ENCODE results near the gene KRT82. TPM values are rescaled to one million over a fixed set of nuclear protein-coding genes. Genes with fewer than 3 reads are reported as not detected.
A peak's percentile ranks its signal among the peaks of the same experiment; 100 is the strongest.
"Not testable (repeated sequence)": the region's sequence is repeated elsewhere in the genome, so short reads cannot be mapped to it uniquely, and the experiment has no call there.

KRT82 gene
- total RNA-seq, 8 experiments from 2014 or later: 0.14 TPM; not detected in 6

- 30 to 100% (median 65%) methylated on average over 1 to 3 of the region's 5 CpGs; no CpG with 5 or more reads in 6 of the 10 experiments for WGBS, 10 experiments
- ATAC-seq (replicated peaks in 6 of 8): no peak
- no peak overlapping the region for H3K27ac ChIP-seq
- no peaks in the 10 kb centered on the region for H3K4me1 ChIP-seq (replicated peaks in 1 of 2)
- in situ Hi-C loops (cut with MboI; ENCODE audit: low pct_unique_long_range_greater_than_20kb in 2 of 9, low sequenced_read_pairs in 9 of 9, unreplicated experiment in 9 of 9): no loop called here
- H3K4me3 ChIP-seq: no peak overlapping the region
Observed at GRCh38 chr12:52414936-52415335, 8.8 kb upstream of the KRT82 start.

- in situ Hi-C loops (cut with MboI; ENCODE audit: low pct_unique_long_range_greater_than_20kb in 2 of 9, low sequenced_read_pairs in 9 of 9, unreplicated experiment in 9 of 9): no loop called here
- no peaks in the 10 kb centered on the region for H3K4me1 ChIP-seq (replicated peaks in 1 of 2)
- 83 to 92% methylated on average over 2 to 3 of the region's 8 CpGs; no CpG with 5 or more reads in 8 of the 10 experiments for WGBS, 10 experiments
- no peak overlapping the region for H3K4me3 ChIP-seq
- ATAC-seq (replicated peaks in 6 of 8): no peak
- H3K27ac ChIP-seq: no peak overlapping the region
Observed at GRCh38 chr12:52413782-52414345, 7.7 kb upstream of the KRT82 start.

- no peak overlapping the region for H3K4me3 ChIP-seq
- ATAC-seq (replicated peaks in 6 of 8): no peak
- in situ Hi-C loops (cut with MboI; ENCODE audit: low pct_unique_long_range_greater_than_20kb in 2 of 9, low sequenced_read_pairs in 9 of 9, unreplicated experiment in 9 of 9): no loop called here
- no peak overlapping the region for H3K27ac ChIP-seq
- WGBS, 10 experiments: 40 to 93% (median 51%) methylated on average over 1 to 4 of the region's 4 CpGs; no CpG with 5 or more reads in 3 of the 10 experiments
- no peaks in the 10 kb centered on the region for H3K4me1 ChIP-seq (replicated peaks in 1 of 2)
Observed at GRCh38 chr12:52413202-52413601, 7.1 kb upstream of the KRT82 start.

DNA sequence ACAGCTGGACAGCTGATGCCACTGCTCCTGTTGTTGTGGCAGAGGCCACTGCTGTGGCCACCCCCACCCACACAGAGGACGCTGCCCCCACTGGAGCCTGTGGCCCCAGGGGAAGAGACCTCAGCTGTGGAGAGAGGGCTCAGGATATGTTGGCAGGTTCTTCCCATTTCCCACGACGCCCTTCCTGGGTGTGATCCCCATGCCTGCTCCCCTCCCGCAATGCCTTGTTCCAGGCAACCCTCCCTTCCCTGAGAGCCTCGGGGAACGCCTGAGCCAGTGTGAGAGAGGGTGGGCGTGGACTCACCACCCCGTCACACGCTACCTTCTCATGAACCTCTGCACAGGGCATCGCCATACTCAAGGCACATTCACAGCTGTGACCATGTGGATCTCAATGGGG lies 5.7 kb upstream of the KRT82 start:
- H3K27ac ChIP-seq: no peak overlapping the region
- ATAC-seq (replicated peaks in 6 of 8): peak in 2 of 8 experiments; percentile 67 to 69
- H3K4me3 ChIP-seq: no peak overlapping the region
- WGBS, 10 experiments: 52 to 100% (median 60%) methylated on average over 1 to 7 of the region's 10 CpGs; no CpG with 5 or more reads in 3 of the 10 experiments
- H3K4me1 ChIP-seq (replicated peaks in 1 of 2): no peaks in the 10 kb centered on the region
- in situ Hi-C loops (cut with MboI; ENCODE audit: low pct_unique_long_range_greater_than_20kb in 2 of 9, low sequenced_read_pairs in 9 of 9, unreplicated experiment in 9 of 9): no loop called here

DNA sequence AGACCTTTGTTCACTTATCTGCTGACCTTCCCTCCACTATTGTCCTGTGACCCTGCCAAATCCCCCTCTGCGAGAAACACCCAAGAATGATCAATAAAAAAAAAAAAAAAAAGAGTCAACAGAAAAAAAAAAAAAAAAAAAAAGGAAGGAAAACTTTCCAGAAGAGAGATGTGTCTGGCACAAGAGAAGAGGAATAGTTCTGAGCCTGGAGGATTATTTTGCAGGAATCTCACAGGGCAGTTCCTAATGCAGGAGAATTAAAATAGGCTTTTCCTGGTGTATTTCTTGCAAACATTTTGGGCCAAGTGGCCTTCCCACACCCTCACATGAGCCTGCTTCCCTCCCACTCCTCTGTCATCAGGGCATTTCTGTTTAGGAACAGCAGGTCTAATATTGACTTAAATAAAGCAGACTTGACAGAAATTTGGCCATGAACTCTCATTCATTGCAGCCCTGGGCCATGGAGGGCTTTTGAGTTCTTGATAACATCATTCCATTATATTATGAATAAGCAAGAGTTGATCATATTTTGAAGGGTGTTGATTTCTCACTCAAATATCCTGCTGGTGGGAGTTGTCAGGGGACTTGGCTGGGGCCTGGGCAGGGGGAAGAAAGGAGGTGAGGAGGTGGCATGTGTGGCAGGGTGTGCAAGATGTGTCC lies 4.6 kb upstream of the KRT82 start:
- H3K4me3 ChIP-seq; H3K4me1 ChIP-seq (replicated peaks in 1 of 2); in situ Hi-C loops (cut with MboI; ENCODE audit: low pct_unique_long_range_greater_than_20kb in 2 of 9, low sequenced_read_pairs in 9 of 9, unreplicated experiment in 9 of 9); H3K27ac ChIP-seq: not testable (repeated sequence)
- whole genome bisulfite sequencing, 10 experiments: no CpG with 5 or more reads among the region's 1 CpG
- peak in 1 of 8 experiments; percentile 39 for ATAC-seq (replicated peaks in 6 of 8)

DNA sequence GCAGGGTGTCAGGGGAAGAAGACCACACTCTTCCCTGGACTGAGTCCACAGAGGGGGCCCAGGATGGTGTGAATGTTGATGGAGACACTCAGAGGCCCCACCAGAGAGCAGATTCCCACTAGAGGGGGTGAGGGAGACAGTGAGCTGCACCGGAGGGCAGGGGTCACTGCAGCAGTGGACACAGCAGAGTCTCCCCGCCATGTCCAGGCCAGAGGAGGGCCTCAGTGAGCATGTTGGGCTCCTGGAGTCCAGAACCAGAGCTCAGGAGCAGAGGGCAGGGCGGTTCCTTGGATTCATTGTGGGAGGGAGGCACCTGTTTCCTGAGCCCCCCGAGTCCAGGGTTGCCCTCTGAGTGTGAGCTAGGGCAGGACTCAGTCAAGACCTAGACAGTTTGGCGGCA lies 1.8 kb upstream of the KRT82 start:
- in situ Hi-C loops (cut with MboI; ENCODE audit: low pct_unique_long_range_greater_than_20kb in 2 of 9, low sequenced_read_pairs in 9 of 9, unreplicated experiment in 9 of 9): no loop called here
- Histone ChIP-seq H3K4me3 (no peak overlapping the region), H3K4me1 (replicated peaks in 1 of 2) (no peaks in the 10 kb centered on the region), H3K27ac (no peak overlapping the region)
- ATAC-seq (replicated peaks in 6 of 8): no peak
- WGBS, 10 experiments: 50 to 100% (median 80%) methylated on average over 1 of the region's 5 CpGs; no CpG with 5 or more reads in 7 of the 10 experiments

DNA sequence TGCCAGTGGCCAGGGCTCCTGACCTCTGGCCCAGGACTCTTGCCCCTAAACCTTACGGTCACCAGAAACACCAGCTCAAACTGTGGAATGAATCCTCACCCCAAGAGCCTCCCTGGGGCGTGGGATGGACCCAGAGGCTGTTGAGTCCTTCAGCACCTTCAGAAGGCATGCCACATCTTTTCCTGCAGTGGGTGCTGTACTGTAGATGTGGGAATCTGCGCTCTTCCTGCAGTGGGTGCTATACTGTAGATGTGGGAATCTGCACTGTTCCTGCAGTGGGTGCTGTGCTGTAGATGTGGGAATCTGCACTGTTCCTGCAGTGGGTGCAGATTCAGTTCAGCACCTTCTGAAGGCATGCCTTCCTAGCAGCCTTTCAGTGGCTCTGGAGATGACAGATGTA lies 1.2 kb downstream of the KRT82 start:
- in situ Hi-C loops (cut with MboI; ENCODE audit: low pct_unique_long_range_greater_than_20kb in 2 of 9, low sequenced_read_pairs in 9 of 9, unreplicated experiment in 9 of 9): no loop called here
- H3K4me3 ChIP-seq: no peak overlapping the region
- no peaks in the 10 kb centered on the region for H3K4me1 ChIP-seq (replicated peaks in 1 of 2)
- ATAC-seq (replicated peaks in 6 of 8): no peak
- H3K27ac ChIP-seq: no peak overlapping the region
- WGBS, 10 experiments: 0 to 80% (median 63%) methylated on average over 1 of the region's 3 CpGs; no CpG with 5 or more reads in 6 of the 10 experiments

DNA sequence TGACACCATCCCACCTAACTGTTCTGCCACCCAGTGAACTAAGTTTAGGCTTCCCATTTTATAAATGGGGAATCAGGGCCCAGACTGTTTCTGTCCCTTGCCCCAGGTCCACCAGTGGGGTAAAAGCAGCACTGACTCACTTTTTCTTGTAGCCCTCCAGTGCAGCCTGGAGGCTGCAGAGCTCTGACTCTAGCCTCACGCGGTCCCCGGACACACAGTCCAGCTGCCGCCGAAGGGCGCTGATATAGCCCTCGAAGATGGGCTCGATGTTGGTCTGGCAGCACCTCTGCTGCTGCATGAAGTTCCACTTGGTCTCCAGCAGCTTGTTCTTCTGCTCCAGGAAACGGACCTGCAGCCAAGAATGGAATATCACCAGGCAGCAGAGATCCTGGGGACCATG lies 2.6 kb downstream of the KRT82 start:
- in situ Hi-C loops (cut with MboI; ENCODE audit: low pct_unique_long_range_greater_than_20kb in 2 of 9, low sequenced_read_pairs in 9 of 9, unreplicated experiment in 9 of 9): no loop called here
- no peak overlapping the region for H3K4me3 ChIP-seq
- 20 to 92% (median 40%) methylated on average over 1 to 7 of the region's 9 CpGs; no CpG with 5 or more reads in 7 of the 10 experiments for WGBS, 10 experiments

GRCh38 chr12:52402873-52403540 lies 3.1 kb downstream of the KRT82 start:
- 0 to 50% (median 28%) methylated on average over 1 to 2 of the region's 3 CpGs; no CpG with 5 or more reads in 6 of the 10 experiments for WGBS, 10 experiments
- no peaks in the 10 kb centered on the region for H3K4me1 ChIP-seq (replicated peaks in 1 of 2)
- H3K4me3 ChIP-seq: no peak overlapping the region
- in situ Hi-C loops (cut with MboI; ENCODE audit: low pct_unique_long_range_greater_than_20kb in 2 of 9, low sequenced_read_pairs in 9 of 9, unreplicated experiment in 9 of 9): no loop called here
- H3K27ac ChIP-seq: no peak overlapping the region
- ATAC-seq (replicated peaks in 6 of 8): no peak

More for the DNA sequence above, 2.6 kb downstream of the KRT82 start:
- H3K27ac ChIP-seq: no peak overlapping the region
- no peak for ATAC-seq (replicated peaks in 6 of 8)
- H3K4me1 ChIP-seq (replicated peaks in 1 of 2): no peaks in the 10 kb centered on the region

GRCh38 chr12:52402377-52402776 lies 3.8 kb downstream of the KRT82 start:
- 64 to 100% (median 86%) methylated on average over 2 of the region's 2 CpGs; no CpG with 5 or more reads in 6 of the 10 experiments for WGBS, 10 experiments
- no peak for ATAC-seq (replicated peaks in 6 of 8)
- in situ Hi-C loops (cut with MboI; ENCODE audit: low pct_unique_long_range_greater_than_20kb in 2 of 9, low sequenced_read_pairs in 9 of 9, unreplicated experiment in 9 of 9): no loop called here

GRCh38 chr12:52401926-52402325 lies 4.2 kb downstream of the KRT82 start:
- no peak for ATAC-seq (replicated peaks in 6 of 8)
- no peaks in the 10 kb centered on the region for H3K4me1 ChIP-seq (replicated peaks in 1 of 2)
- H3K27ac ChIP-seq: no peak overlapping the region
- no peak overlapping the region for H3K4me3 ChIP-seq
- in situ Hi-C loops (cut with MboI; ENCODE audit: low pct_unique_long_range_greater_than_20kb in 2 of 9, low sequenced_read_pairs in 9 of 9, unreplicated experiment in 9 of 9): no loop called here
- WGBS, 10 experiments: 47 to 80% (median 70%) methylated on average over 1 to 4 of the region's 4 CpGs; no CpG with 5 or more reads in 4 of the 10 experiments

More at GRCh38 chr12:52402377-52402776, 3.8 kb downstream of the KRT82 start:
- no peak overlapping the region for H3K4me3 ChIP-seq
- H3K4me1 ChIP-seq (replicated peaks in 1 of 2): no peaks in the 10 kb centered on the region
- H3K27ac ChIP-seq: no peak overlapping the region

- in situ Hi-C loops (cut with MboI; ENCODE audit: low pct_unique_long_range_greater_than_20kb in 2 of 9, low sequenced_read_pairs in 9 of 9, unreplicated experiment in 9 of 9): no loop called here
- WGBS, 10 experiments: 60 to 100% (median 72%) methylated on average over 1 to 4 of the region's 5 CpGs; no CpG with 5 or more reads in 2 of the 10 experiments
- H3K4me1 ChIP-seq (replicated peaks in 1 of 2): no peaks in the 10 kb centered on the region
- H3K4me3 ChIP-seq: no peak overlapping the region
- no peak overlapping the region for H3K27ac ChIP-seq
- ATAC-seq (replicated peaks in 6 of 8): no peak
Observed at GRCh38 chr12:52401526-52401925, 4.6 kb downstream of the KRT82 start.

GRCh38 chr12:52400906-52401305 lies 5.2 kb downstream of the KRT82 start:
- no peak overlapping the region for H3K4me3 ChIP-seq
- H3K4me1 ChIP-seq (replicated peaks in 1 of 2): no peaks in the 10 kb centered on the region
- WGBS, 10 experiments: 28 to 100% (median 67%) methylated on average over 1 to 7 of the region's 9 CpGs; no CpG with 5 or more reads in 4 of the 10 experiments
- no peak for ATAC-seq (replicated peaks in 6 of 8)
- in situ Hi-C loops (cut with MboI; ENCODE audit: low pct_unique_long_range_greater_than_20kb in 2 of 9, low sequenced_read_pairs in 9 of 9, unreplicated experiment in 9 of 9): no loop called here
- no peak overlapping the region for H3K27ac ChIP-seq
